Measurements from ENCODE around the gene PTPRD.
A peak's percentile ranks its signal among the peaks of the same experiment; 100 is the strongest.
"Not testable (repeated sequence)": the region's sequence is repeated elsewhere in the genome, so short reads cannot be mapped to it uniquely, and the experiment has no call there.

Gene PTPRD

DNA sequence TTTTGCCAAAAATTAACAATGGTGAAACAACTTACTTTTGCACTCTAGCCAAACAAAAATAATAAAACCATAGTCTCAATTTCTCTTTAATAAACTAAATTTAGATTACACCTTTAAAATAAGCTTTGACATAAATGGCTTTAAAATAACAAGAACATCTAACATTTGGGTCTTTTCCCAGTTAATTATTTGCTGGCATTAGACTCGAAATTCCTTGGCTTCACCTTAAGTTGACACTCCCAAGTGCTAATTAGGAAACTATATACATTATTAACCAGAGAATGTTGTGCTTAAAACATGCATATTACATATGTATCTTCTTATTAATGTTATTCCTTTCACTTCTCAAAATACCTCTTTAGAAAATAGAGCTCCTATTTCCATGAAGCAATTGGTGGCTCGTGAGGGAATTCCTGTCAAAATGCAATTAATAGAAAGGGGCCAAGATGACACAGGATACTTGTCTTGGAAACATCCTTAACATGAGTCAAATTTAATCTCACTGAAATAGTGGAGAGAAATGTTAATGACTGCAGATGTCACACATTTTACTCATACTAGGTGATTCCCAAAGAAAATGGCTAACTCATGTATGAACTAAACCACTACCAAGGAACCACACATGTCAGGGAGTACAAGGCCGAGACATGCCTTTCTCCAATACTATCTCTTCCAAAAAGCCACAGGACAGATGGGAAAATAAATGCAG, 1880.3 kb downstream of the PTPRD start:
- peak; percentile 56 for DNase-seq

DNA sequence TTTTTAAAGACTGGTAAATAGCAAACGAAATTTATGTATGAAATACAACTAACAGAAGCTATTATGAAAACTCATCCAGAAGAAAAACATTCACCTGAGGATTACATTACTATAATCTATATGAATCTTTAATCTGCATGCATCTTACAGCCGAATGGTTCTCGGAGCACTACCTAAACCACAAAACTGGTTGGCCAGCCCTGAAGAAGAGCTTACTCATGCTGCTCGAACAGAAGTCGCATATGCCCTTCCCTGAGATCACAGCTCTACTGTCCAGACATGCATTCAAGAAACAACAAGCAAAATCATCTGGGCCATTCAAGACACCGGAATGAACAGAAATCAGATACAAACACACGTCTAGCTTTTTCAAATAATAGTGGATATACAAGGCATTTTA, 1882.2 kb downstream of the PTPRD start:
- DNase-seq = no peak

DNA sequence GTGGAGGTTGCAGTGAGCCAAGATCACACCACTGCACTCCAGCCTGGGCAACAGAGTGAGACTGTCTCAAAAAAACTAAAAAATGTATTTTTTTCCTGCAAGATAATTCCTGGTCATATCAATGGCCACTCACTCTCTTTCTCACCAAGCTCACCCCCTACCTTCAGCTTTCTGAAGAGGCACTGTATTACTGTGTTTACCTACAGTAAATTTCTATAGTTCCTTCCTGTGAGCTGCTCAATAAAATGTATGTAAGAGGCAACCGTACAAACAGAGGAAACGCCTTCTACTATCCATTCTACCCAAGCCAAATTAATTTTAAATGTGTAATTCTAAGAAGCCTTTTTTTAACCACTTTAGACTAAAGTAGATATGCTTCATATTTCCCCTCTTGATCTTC, 1883.9 kb downstream of the PTPRD start:
- DNase-seq = no peak

DNA sequence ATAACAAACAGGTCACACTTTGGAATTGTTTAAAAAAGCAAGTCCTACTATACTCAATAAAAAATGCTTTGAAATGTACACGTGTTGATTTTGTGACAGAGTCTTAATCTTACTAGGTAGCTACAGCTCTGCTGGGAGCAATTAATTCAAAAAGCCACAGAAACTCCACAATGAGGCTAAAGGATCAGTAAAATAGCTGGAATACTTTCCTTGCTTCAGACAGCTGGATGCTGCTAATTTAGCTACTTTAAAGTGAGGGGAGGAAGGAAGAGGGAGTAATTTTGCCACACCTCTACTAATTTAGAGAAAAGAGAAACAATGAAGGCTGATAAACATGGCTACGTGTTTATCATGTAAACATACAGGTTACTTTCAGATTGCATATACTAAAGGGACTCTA, 1885.6 kb downstream of the PTPRD start:
- DNase-seq = no peak

DNA sequence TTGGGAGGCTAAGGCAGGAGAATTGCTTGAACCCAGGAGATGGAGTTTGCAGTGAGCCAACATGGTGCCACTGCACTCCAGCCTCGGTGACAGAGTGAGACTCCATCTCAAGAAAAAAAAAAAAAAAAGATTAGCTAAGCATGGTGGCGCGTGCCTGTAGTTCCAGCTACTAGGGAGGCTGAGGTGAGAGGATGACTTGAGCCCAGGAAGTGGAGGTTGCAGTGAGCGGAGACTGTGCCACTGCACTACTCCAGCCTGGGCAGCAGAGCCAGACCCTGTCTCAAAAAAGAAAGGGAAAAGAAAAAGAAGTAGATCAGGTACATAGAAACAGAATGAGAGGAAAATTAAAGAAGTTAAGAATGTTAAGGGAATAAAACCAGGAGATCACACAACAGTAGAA, 1886.1 kb downstream of the PTPRD start:
- no peak for DNase-seq

DNA sequence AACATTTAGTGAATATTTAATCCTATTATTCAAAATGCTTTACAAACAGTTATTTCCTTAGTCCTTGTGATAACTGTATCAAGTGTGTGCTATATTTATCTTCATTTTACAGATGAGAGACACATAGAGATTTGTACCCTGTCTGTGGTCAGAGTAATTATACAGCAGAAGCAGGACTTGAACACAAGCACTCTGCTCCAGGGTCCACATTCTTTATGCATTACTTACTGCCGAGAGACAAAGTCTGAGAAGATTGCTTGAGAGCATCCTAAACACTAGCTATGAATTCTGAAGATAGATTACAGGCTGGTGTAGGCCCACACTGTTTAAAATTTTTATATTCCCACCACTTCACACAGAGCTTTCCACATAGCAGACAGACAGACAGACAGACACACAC, 1887.2 kb downstream of the PTPRD start:
- no peak for DNase-seq

DNA sequence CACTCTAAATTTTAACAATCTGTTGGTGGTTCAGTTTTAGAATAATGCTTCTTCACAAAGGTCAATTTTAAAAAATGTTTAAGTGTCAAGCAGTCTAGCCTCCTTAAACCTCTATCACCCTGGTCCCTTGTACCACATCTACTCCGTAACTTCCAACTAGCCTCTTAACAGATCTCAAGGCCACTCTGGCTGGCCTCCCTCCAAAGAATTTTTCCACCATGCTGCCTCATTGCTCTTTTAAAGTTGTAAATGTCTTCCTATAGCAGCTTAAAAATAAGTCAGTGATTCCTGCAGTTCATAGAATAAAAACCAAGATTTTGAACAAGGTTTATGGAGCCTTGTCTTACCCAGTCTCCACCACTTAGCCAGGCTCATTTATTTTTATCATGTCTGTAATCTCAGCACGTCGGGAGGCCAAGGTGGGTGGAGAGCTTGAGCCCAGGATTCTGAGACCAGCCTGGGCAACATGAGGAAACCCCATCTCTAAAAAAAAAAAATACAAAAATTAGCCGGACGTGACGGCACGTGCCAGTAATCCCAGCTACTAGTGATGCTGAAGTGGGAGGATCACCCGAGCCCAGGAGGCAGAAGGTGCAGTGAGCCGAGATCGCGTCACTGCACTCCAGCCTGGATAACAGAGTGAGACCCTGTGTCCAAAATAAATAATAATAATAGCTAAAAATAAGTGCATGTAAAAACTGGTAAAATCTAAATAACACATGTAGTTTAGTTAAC, 1888.4 kb downstream of the PTPRD start:
- no peak for DNase-seq

DNA sequence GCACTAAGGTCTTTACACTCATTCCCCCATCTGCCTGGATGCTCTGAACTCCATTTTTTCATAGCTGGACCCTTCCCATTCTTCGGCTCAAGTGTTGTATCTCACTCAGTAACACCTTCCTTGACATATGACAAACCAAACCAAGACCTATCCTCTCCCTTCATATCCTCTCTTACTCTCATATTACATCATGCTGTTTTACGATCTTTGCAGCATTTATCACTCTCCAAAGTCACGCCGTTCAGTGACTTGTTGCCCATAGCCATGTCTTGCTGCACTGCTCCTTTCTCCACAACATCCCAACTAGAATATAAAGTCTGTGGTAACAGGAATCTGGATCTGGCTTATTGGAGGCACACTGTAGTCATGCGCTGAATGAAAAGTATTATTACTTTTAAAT, 1889.6 kb downstream of the PTPRD start:
- DNase-seq = no peak

DNA sequence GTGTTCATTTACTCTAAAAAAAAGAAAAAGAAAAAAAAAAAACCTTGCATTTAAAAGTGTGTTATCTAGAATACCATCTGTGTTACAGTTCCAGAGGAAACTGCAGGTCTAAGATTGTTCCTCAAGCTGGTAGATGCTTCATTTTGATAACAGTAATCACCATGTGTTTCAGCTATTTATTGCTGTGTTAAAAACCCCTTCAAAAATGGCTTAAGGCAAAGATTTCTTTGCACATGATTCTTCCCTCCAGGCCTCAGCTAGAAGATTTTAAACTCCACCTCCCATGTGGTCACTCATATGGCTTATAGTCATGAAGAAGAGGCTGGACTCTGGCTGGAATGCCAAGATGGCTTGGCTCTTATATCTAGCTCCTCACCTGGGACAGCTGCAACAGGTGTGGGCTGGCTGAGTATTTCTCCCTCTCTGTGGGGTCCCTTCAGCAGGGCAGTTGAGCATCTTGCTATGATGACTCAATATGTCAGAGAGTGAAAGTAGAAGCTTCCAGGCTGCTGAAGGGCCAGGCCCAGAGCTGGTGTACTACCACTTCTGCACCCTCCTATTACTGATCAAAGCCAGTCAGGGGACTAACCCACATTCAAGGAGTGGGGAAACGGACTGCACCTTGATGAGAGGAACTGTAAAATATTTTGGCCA, 1892.8 kb downstream of the PTPRD start:
- no peak for DNase-seq

DNA sequence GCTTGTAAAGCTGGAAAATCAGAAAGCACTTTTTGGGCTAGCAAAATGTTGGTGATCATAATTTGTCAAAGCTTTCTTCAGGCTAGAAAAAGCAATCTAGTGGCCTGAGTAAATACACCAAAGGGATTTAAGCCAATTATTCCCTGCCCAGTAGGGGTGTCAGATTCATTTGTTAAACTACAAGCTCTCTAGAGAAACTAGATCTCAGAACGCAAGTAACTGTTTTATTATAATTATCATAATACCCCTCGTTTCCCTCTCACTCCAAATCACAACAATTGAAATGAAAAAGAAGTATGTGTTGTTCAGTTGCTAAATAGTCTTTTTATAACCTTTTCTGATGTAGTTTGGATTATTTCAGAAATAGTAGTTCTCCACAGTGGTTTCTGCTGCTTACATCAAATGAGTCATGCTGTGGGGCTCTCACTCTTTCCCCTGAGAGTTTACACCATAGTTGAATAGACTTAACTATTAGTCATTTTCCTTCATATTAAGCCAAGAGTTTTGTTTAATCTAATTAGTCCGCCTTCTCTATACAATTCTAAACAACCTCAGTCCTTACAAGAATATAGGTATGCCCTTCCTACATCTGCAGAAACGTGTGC, 1894.6 kb downstream of the PTPRD start:
- DNase-seq = no peak

DNA sequence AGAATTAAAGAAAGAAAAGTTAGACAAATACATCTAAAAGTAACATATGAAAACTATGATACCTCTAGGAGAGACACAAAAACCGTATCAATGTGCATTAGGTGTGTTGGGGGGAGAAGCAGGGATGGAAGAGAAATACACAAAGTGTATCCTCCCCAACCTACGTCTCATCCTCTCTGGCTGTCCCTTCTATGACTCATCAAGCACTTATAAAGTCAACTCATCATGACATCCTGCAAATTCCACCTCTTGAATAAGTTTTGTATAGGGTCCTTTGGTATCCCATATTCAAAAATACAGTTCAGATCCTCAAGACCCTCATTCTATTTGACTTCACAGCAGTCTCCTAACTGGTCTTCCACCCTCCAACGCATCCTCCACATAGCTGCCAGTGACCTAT, 1895.7 kb downstream of the PTPRD start:
- DNase-seq = no peak

DNA sequence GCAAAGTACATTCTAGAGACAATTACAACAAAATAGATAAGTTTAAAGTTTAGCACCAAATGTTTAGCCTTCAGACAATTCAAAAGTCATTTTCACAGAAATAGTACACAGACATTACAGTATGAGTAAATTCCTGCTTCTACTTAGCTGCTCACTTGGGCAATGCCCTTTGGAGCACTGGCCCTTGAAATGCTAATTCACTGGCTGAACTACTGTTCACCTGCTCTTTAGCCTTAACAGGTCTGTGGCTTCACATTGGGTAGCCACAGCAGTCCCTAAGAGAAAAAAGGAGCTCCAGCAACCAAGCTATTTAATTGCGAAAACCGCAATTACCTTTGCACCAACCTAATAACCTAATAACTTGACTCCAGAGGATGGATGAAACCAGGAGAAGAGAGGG, 1897.0 kb downstream of the PTPRD start:
- DNase-seq = no peak

DNA sequence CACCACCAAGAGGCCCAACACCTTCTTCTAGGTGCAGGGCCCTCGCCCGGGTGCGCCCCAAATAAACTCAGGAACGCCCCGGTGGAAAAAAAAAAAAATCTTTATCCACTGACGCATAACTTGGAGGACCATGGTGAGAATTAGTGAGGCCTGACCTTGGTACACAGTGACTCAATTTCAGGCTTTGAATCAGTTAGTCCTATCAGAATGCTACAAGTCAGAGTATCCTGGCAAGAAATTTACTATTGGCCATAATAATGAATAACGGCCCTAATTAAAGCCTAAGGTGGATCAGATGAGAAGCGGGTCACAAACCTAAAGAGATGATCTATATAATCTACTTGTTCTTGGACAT, 1899.0 kb downstream of the PTPRD start:
- DNase-seq = no peak

DNA sequence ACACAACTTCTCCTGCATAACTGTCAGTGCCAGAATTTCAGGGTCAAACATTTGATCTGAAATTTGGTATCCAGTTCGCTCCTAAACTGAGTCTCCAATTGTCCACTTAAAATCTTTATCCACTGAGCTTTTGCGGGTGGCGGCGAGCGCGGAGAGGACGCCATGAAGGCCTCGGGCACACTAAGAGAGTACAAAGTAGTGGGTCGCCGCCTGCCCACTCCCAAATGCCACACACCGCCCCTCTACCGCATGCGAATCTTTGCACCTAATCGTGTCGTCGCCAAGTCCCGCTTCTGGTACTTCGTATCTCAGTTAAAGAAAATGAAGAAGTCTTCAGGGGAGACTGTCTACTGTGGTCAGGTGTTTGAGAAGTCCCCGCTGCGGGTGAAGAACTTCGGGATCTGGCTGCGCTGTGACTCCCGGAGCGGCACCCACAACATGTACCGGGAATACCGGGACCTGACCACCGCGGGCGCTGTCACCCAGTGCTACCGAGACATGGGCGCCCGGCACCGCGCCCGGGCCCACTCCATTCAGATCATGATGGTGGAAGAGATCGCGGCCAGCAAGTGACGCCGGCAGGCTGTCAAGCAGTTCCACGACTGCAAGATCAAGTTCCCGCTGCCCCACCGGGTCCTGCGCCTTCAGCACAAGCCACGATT, 1899.5 kb downstream of the PTPRD start:
- DNase-seq = no peak

DNA sequence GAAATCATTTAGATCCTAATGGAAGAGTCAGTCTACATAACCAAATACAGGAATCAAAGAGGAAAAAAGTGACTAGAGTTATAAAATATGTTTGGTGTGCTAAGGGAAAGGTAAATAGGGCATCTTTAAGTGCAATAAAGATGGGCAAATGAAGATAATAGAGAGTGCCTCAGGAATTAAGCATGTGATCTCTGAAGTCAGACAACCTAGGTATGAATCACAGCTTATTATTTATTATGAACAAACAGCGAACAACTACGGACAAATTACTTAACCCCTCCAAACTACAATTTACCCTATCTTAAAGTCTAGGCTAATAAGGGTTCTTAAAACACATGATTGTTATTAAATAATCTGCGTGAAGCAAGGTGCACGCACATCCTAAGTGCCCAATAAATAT, 1903.1 kb downstream of the PTPRD start:
- no peak for DNase-seq

DNA sequence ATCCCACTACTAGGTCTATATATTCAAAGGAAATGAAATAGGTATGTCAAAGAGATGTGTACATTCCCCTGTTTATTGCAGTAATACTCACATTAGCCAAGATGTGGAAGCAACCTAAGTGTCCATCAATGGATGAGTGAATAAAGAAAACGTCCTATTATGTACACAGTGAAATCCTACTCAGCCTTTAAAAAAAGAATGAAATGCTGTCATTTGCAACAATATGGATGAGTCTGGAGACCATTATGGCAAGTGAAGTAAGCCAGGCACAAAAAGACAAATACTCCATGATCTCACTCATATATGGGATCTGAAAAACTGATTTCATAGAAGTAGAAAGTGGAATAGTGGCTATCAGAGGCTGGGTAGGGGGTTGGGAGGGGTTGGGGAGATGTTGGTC, 1904.1 kb downstream of the PTPRD start:
- no peak for DNase-seq

DNA sequence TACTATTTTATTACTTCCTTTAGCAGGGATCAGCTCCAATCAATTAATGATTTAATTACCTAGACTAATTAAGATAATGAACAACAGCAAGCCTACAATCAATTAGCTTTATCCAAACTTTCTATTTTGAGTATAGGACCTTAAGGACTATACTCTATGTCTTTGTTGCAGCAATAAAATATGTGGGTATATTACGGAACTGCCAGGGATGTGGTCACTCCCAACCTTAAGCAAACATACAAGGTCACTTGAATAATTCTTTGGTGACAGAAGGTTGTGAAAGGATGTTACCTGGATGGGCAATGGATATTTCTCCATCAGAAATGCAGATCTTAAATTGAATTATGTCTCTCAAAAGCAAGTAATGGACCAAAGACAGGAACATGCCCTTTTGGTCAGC, 1905.8 kb downstream of the PTPRD start:
- no peak for DNase-seq

DNA sequence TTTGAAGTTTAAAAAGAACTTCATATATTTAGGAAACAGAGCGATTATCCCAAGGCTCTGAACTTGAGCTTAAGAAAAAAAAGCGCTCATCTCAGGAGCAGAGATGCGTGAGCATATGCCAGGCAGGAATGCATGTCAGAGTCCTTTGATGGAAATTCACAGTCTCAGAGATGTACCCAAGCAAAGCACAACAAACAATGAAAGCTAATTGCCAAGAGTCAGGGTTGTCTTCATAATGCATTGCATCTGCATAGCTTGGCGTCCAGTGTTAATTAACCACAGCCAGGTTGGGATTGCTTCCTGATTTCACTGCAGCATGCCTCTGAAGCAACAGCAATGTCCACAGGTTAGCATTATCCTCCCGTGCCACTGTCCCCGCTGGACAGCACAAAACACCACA, 1906.3 kb downstream of the PTPRD start:
- DNase-seq = no peak

DNA sequence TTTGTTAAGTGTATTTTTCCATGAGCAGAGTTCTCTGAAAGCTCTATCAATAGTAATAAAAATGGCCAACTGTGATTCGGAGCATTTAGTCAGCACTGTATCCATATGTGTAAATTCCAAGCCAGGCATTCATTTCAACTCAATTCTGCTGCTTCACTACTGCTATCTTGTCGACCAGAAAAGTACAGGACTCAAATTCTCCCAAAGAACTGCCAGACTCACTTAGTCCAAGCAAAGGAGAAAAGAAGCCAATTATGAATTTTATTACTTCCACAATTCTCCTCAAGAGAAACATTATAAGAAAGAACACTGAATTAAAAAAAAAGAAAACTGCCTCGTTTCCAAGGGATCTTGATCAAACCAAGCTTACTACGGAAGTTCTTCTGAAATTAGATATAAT, 1906.9 kb downstream of the PTPRD start:
- DNase-seq = no peak

DNA sequence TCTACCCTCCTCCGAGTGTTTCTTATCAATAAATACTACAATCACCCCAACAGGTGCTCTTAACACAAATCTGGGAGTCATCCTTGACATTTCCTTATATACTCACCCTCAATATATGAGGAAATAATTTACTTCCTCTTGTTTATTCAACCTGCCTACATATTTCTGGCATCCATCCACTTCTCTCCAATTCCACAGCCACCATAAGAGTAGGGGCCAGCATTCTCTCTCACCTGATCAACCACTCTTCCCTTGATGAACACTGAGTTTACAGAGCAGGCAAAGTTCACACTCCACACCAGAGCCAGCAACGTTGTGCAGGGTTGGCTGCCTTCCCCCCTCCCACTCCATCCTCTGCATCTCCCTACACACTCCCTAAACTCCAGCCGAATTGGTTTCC, 1908.9 kb downstream of the PTPRD start:
- no peak for DNase-seq

DNA sequence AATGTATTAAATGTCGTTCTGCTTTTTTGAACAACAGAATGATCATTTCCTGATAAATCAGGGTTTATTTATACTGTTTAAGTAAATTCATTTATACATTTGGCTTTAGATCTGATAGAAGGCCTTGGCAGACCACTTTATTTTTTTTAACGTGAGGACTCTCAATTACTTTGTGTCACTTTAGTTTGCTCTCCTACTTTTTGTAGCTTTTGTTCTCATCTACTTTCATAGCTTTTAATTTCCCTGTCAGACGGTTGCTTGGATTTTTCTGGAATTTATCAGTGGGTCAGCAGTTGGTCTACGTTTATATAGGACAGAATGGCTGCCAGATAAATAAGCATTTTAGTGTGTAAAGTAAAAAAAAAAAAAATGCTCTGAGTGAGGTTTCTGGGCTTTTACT, 1910.9 kb downstream of the PTPRD start:
- DNase-seq = no peak

DNA sequence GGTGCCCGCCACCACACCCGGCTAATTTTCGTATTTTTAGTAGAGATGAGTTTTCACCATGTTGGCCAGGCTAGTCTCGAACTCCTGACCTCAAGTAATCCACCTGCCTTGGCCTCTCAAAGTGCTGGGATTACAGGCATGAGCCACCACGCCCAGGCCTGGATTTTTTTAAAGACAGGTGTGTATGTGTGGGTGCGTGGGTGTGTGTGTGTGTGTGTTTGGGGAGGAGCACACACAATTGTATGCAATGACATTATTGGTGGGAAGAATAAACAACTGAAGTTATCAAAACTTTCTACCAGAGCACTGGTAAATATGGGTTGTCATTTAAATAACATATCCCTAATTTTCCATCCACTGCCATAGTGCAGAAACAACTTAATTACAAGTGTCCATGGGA, 1915.2 kb downstream of the PTPRD start:
- not testable (repeated sequence) for DNase-seq

DNA sequence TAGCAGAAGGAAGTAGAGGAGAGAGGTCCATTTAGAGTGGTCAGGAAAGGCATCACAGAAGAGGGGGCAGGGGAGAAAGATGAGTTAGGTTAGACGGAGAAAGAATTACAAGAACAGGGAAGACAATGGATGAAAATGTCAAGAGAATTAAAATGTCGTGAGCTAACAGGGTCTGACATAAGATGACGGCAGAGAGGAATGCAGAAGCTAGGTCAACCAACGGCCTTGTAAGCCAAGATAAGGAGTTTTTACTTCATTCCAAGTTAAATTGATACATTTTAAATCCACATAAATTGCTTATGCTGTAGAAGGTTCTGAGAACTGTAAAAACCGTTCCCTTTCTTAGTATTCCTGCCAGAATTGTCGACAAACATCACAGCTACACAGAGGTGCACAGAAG, 1916.3 kb downstream of the PTPRD start:
- no peak for DNase-seq

Data from NCI-H1694 (cell line).